H9 (cell line): ENCODE results near the gene COL4A2. TPM values are rescaled to one million over a fixed set of nuclear protein-coding genes. Genes with fewer than 3 reads are reported as not detected.

ENCODE experiments used
- DNase-seq: peaks from one replicate; pipeline ENCODE4 v3.0.0-alpha.2; 2017
- H2AFZ ChIP-seq: one replicate; pipeline ENCODE4 v1.6.1; 2013; ENCODE audit warnings: mild to moderate bottlenecking, low read length, control low read depth, moderate library complexity
- H2AK5ac ChIP-seq: 2 replicates; pipeline ENCODE4 v1.6.1; 2013; ENCODE audit warnings: low read length, control low read depth, mixed read lengths; ENCODE audit not compliant: insufficient read length
- H2BK120ac ChIP-seq: one replicate; pipeline ENCODE4 v1.6.1; 2013; ENCODE audit warnings: low read depth, mild to moderate bottlenecking, low read length, control low read depth, inconsistent platforms; ENCODE audit not compliant: poor library complexity, severe bottlenecking
- H2BK12ac ChIP-seq: 2 replicates; pipeline ENCODE4 v1.6.1; 2013; ENCODE audit warnings: low read length, control low read depth, mixed read lengths, low read depth; ENCODE audit not compliant: insufficient read length
- H2BK15ac ChIP-seq: 2 replicates; pipeline ENCODE4 v1.6.1; 2013; ENCODE audit warnings: low read depth, low read length, control low read depth
- H2BK20ac ChIP-seq: one replicate; pipeline ENCODE4 v1.6.1; 2013; ENCODE audit warnings: low read depth, mild to moderate bottlenecking, low read length, control low read depth, inconsistent platforms; ENCODE audit not compliant: poor library complexity, severe bottlenecking
- H2BK5ac ChIP-seq: 2 replicates; pipeline ENCODE4 v1.6.1; 2013; ENCODE audit warnings: low read length, control low read depth, mixed read lengths; ENCODE audit not compliant: insufficient read length
- H3K14ac ChIP-seq: 2 replicates; pipeline ENCODE4 v1.6.1; 2013; ENCODE audit warnings: low read length, control low read depth; ENCODE audit not compliant: insufficient read depth
- H3K18ac ChIP-seq: 2 replicates; pipeline ENCODE4 v1.6.1; 2013; ENCODE audit warnings: low read depth, mild to moderate bottlenecking, mixed read lengths, low read length, control low read depth; ENCODE audit not compliant: insufficient read length
- H3K23ac ChIP-seq: 2 replicates; pipeline ENCODE4 v1.6.1; 2013; ENCODE audit warnings: low read length, control low read depth, mixed read lengths, low read depth; ENCODE audit not compliant: insufficient read length
- H3K23me2 ChIP-seq: 2 replicates; pipeline ENCODE4 v1.6.1; 2013; ENCODE audit warnings: low read depth, mild to moderate bottlenecking, mixed read lengths, low read length, control low read depth; ENCODE audit not compliant: insufficient read length, poor library complexity, severe bottlenecking
- H3K27ac ChIP-seq: 2 replicates; pipeline ENCODE4 v1.5.1; 2013; ENCODE audit warnings: low read length, control low read depth, mixed read lengths, low read depth; ENCODE audit not compliant: insufficient read length
- H3K27me3 ChIP-seq: 2 replicates; pipeline ENCODE4 v1.6.1; 2013; ENCODE audit warnings: low read length, control low read depth, inconsistent platforms; ENCODE audit not compliant: insufficient read depth
- H3K4ac ChIP-seq: 2 replicates; pipeline ENCODE4 v1.6.1; 2013; ENCODE audit warnings: low read depth, mild to moderate bottlenecking, control low read depth, inconsistent platforms, low read length, moderate library complexity
- H3K4me1 ChIP-seq: 2 replicates; pipeline ENCODE4 v1.6.1; 2013; ENCODE audit warnings: low read length, control low read depth, inconsistent platforms; ENCODE audit not compliant: insufficient read depth
- H3K4me2 ChIP-seq: 2 replicates; pipeline ENCODE4 v1.6.1; 2013; ENCODE audit warnings: low read length, control low read depth, mixed read lengths; ENCODE audit not compliant: insufficient read length, insufficient read depth
- H3K56ac ChIP-seq: 2 replicates; pipeline ENCODE4 v1.6.1; 2013; ENCODE audit warnings: low read depth, mild to moderate bottlenecking, mixed read lengths, low read length, control low read depth; ENCODE audit not compliant: insufficient read length
- H3K79me1 ChIP-seq: 2 replicates; pipeline ENCODE4 v1.6.1; 2013; ENCODE audit warnings: low read depth, mild to moderate bottlenecking, moderate library complexity, low read length, control low read depth, inconsistent platforms; ENCODE audit not compliant: insufficient read depth, poor library complexity, severe bottlenecking
- H3K79me2 ChIP-seq: 2 replicates; pipeline ENCODE4 v1.6.1; 2013; ENCODE audit warnings: low read length, control low read depth, inconsistent platforms; ENCODE audit not compliant: insufficient read depth
- H3K9ac ChIP-seq: 2 replicates; pipeline ENCODE4 v1.6.1; 2013; ENCODE audit warnings: low read length, control low read depth, mixed read lengths; ENCODE audit not compliant: insufficient read length; ENCODE audit errors: extremely low read depth
- H3K9me3 ChIP-seq: one replicate; pipeline ENCODE4 v1.6.1; 2013; ENCODE audit warnings: low read depth, low read length, inconsistent platforms; ENCODE audit not compliant: control insufficient read depth
- H3T11ph ChIP-seq: one replicate; pipeline ENCODE4 v1.6.1; 2013; ENCODE audit warnings: mild to moderate bottlenecking, low read length, control low read depth, inconsistent platforms
- H4K20me1 ChIP-seq: one replicate; pipeline ENCODE4 v1.6.1; 2013; ENCODE audit not compliant: control insufficient read depth, insufficient read length, insufficient read depth
- H4K5ac ChIP-seq: 2 replicates; pipeline ENCODE4 v1.6.1; 2013; ENCODE audit warnings: low read depth, mild to moderate bottlenecking, mixed read lengths, low read length, control low read depth; ENCODE audit not compliant: insufficient read length
- H4K8ac ChIP-seq: replicated peaks from 2 replicates; pipeline ENCODE4 v1.6.1; 2013; ENCODE audit warnings: low read length, control low read depth, mixed read lengths, low read depth; ENCODE audit not compliant: insufficient read length
- H4K91ac ChIP-seq: 2 replicates; pipeline ENCODE4 v1.6.1; 2013; ENCODE audit warnings: low read depth, mild to moderate bottlenecking, moderate library complexity, mixed read lengths, low read length, control low read depth; ENCODE audit not compliant: insufficient read length
- H3K27ac Mint-ChIP-seq, 3 experiments: 2 replicates in 2 of 3; 3 replicates in 1 of 3; pipeline ENCODE4 v1.8.0; 2020 to 2021; ENCODE audit warnings: mixed read lengths in 3 of 3, mild to moderate bottlenecking in 1 of 3, moderate library complexity in 1 of 3
- H3K27me3 Mint-ChIP-seq: 2 replicates; pipeline ENCODE4 v1.8.0; 2021; ENCODE audit warnings: low read depth, mild to moderate bottlenecking, moderate library complexity, mixed read lengths
- H3K36me3 Mint-ChIP-seq, 3 experiments: 2 replicates in 2 of 3; 3 replicates in 1 of 3; pipeline ENCODE4 v1.8.0; 2020 to 2021; ENCODE audit warnings: low read depth in 3 of 3, mixed read lengths in 3 of 3; ENCODE audit not compliant: insufficient read depth in 1 of 3
- H3K4me1 Mint-ChIP-seq, 2 experiments: 2 replicates each; pipeline ENCODE4 v1.8.0; 2020; ENCODE audit warnings: mixed read lengths in 2 of 2
- H3K4me3 Mint-ChIP-seq, 2 experiments: 2 replicates in 1 of 2; 3 replicates in 1 of 2; pipeline ENCODE4 v1.8.0; 2020 to 2021; ENCODE audit warnings: mild to moderate bottlenecking in 2 of 2, mixed read lengths in 2 of 2, moderate library complexity in 1 of 2
- H3K9me3 Mint-ChIP-seq, 2 experiments: 2 replicates in 1 of 2; 3 replicates in 1 of 2; pipeline ENCODE4 v1.8.0; 2020; ENCODE audit warnings: mild to moderate bottlenecking in 2 of 2, mixed read lengths in 2 of 2, moderate library complexity in 1 of 2
- CTCF ChIP-seq: fragments of 200-600 bp; sonication (generic); conservative IDR thresholded peaks from 3 replicates; pipeline ENCODE4 v1.8.0; 2021; ENCODE audit warnings: antibody characterized with exemption, mild to moderate bottlenecking
- WGBS: extraction: QIAGEN DNeasy Blood & Tissue Kit; methylation state at CpG from one replicate; pipeline ENCODE4 v1.1.7; 2013; ENCODE audit warnings: missing lambda C conversion rate, low lambda C conversion rate, mixed read lengths; ENCODE audit not compliant: insufficient read length; ENCODE audit errors: extremely low coverage; 5-methylcytosine and 5-hydroxymethylcytosine counted together
- total RNA-seq: library from RNA; stranded (reverse); gene quantifications from 2 replicates; pipeline ENCODE4 v1.2.1, GENCODE V29; 2021

Gene COL4A2
- total RNA-seq, 1 experiment from 2014 or later = 76.5 TPM

GRCh38 chr13:110284779-110285484, 22.2 kb upstream of the COL4A2 start:
- Histone ChIP-seq H4K5ac (no peak overlapping the region), H4K91ac (no peak overlapping the region), H3K4me2 (no peak overlapping the region), H3K9ac (no peak overlapping the region), H3K23ac (no peak overlapping the region), H2BK20ac (no peak overlapping the region), H3K14ac (no peak overlapping the region), H3K27ac (no peak overlapping the region), H2BK5ac (no peak overlapping the region), H3K23me2 (no peaks in the 10 kb centered on the region), H2AFZ (no peak overlapping the region), H4K20me1 (no peaks in the 10 kb centered on the region), H4K8ac (no peak overlapping the region), H3K79me1 (no peaks in the 10 kb centered on the region), H3K4me1 (no peaks in the 10 kb centered on the region), H3T11ph (no peak overlapping the region), H3K4ac (no peak overlapping the region), H2BK120ac (no peak overlapping the region), H2BK12ac (no peak overlapping the region), H3K9me3 (no peaks in the 10 kb centered on the region), H3K79me2 (no peaks in the 10 kb centered on the region; the same call in 1 of the 2 replicates), H3K27me3 (no peaks in the 10 kb centered on the region), H3K56ac (no peak overlapping the region), H2AK5ac (no peak overlapping the region), H2BK15ac (no peak overlapping the region), H3K18ac (no peak overlapping the region)
- no peaks in the 10 kb centered on the region; the same call in 1 of the 2 replicates for H3K27me3 Mint-ChIP-seq
- TF ChIP-seq CTCF = no peak
- H3K9me3 Mint-ChIP-seq = no peaks in the 10 kb centered on the region
- H3K27ac Mint-ChIP-seq = no peak overlapping the region
- H3K4me1 Mint-ChIP-seq = peaks cover 3% of the 10 kb centered on the region in 2 experiments; a peak in 2 of 4 replicates
- no peak overlapping the region for H3K4me3 Mint-ChIP-seq
- H3K36me3 Mint-ChIP-seq = peaks cover 0 to 3% (median 0%) of the 10 kb centered on the region in 3 experiments; a peak in 5 of 7 replicates
- DNase-seq = no peak
- WGBS = no CpG with 5 or more reads among the region's 11 CpGs
